Activated naive CD8-positive, alpha-beta T cell treated with anti-CD3 and anti-CD28 coated beads, Interleukin-2, amount 50 U/mL, for 24 hours (primary cell): ENCODE results near the gene SOCS4.

Experiments used
- ATAC-seq: fragments of 150-1000 bp; cut with Tn5 transposase; one replicate; pipeline ENCODE4 v1.10.0; 2021
- DNase-seq: peaks from one replicate; pipeline ENCODE4 v3.0.0; 2021
- H3K27ac Mint-ChIP-seq: one replicate; pipeline ENCODE4 v1.8.0; 2021; ENCODE audit warnings: mild to moderate bottlenecking, mixed read lengths
- H3K27me3 Mint-ChIP-seq: one replicate; pipeline ENCODE4 v1.8.0; 2021; ENCODE audit warnings: mixed read lengths
- H3K36me3 Mint-ChIP-seq: one replicate; pipeline ENCODE4 v1.8.0; 2021; ENCODE audit warnings: low read depth, mixed read lengths
- H3K4me1 Mint-ChIP-seq: one replicate; pipeline ENCODE4 v1.8.0; 2021; ENCODE audit warnings: mixed read lengths
- H3K4me3 Mint-ChIP-seq: one replicate; pipeline ENCODE4 v1.8.0; 2021; ENCODE audit warnings: mild to moderate bottlenecking, moderate library complexity, mixed read lengths
- H3K9me3 Mint-ChIP-seq: one replicate; pipeline ENCODE4 v1.8.0; 2021; ENCODE audit warnings: mixed read lengths

SOCS4 gene

GRCh38 chr14:55092341-55092740 lies 65.3 kb downstream of the SOCS4 start:
- Mint-ChIP-seq H3K9me3 (no peaks in the 10 kb centered on the region), H3K4me3 (no peak overlapping the region), H3K36me3 (no peaks in the 10 kb centered on the region), H3K4me1 (peaks cover 7% of the 10 kb centered on the region), H3K27ac (no peak overlapping the region), H3K27me3 (no peaks in the 10 kb centered on the region)
- DNase-seq (no peak), ATAC-seq (no peak)

GRCh38 chr14:55094292-55095157 lies 67.5 kb downstream of the SOCS4 start:
- ATAC-seq (no peak), DNase-seq (no peak)
- H3K4me1 Mint-ChIP-seq = peaks cover 22% of the 10 kb centered on the region
- H3K36me3 Mint-ChIP-seq = no peaks in the 10 kb centered on the region
- H3K27me3 Mint-ChIP-seq = no peaks in the 10 kb centered on the region
- H3K27ac Mint-ChIP-seq = no peak overlapping the region
- no peak overlapping the region for H3K4me3 Mint-ChIP-seq
- no peaks in the 10 kb centered on the region for H3K9me3 Mint-ChIP-seq

- peaks cover 37% of the 10 kb centered on the region for H3K4me1 Mint-ChIP-seq
Measured at GRCh38 chr14:55097881-55098560, 71.0 kb downstream of the SOCS4 start.

GRCh38 chr14:55098561-55098898 lies 71.5 kb downstream of the SOCS4 start:
- H3K27me3 Mint-ChIP-seq = no peaks in the 10 kb centered on the region
- H3K4me3 Mint-ChIP-seq = peak overlapping the region; percentile 15
- no peaks in the 10 kb centered on the region for H3K36me3 Mint-ChIP-seq
- peak overlapping the region; percentile 83 for H3K27ac Mint-ChIP-seq
- H3K9me3 Mint-ChIP-seq = no peaks in the 10 kb centered on the region
- DNase-seq (no peak), ATAC-seq (no peak)
- peaks cover 42% of the 10 kb centered on the region for H3K4me1 Mint-ChIP-seq

More at GRCh38 chr14:55097881-55098560, 71.0 kb downstream of the SOCS4 start:
- ATAC-seq (peak; percentile 76), DNase-seq (peak; percentile 56)
- H3K4me3 Mint-ChIP-seq = peak overlapping the region; percentile 15
- H3K27me3 Mint-ChIP-seq = no peaks in the 10 kb centered on the region
- H3K27ac Mint-ChIP-seq = peak overlapping the region; percentile 83
- no peaks in the 10 kb centered on the region for H3K9me3 Mint-ChIP-seq
- H3K36me3 Mint-ChIP-seq = no peaks in the 10 kb centered on the region
